MM.1S (cell line): ENCODE measurements around the gene PACS2.

Source experiments
- DNase-seq: peaks from one replicate; pipeline ENCODE4 v3.0.0-alpha.2; 2015
- H2AFZ ChIP-seq: fragments of 300-600 bp; sonication (generic); 2 replicates; pipeline ENCODE4 v1.6.0; 2016; ENCODE audit warnings: antibody characterized with exemption, low read length
- H3F3A ChIP-seq: fragments of 300-600 bp; sonication (generic); 2 replicates; pipeline ENCODE4 v1.6.1; 2016; ENCODE audit warnings: mild to moderate bottlenecking, antibody characterized with exemption, low read length, moderate library complexity, mixed read lengths; ENCODE audit not compliant: insufficient read depth
- H3K27ac ChIP-seq: fragments of 300-600 bp; sonication (generic); 2 replicates; pipeline ENCODE4 v1.5.1; 2016; ENCODE audit warnings: mild to moderate bottlenecking, low read length
- H3K27me3 ChIP-seq: fragments of 300-600 bp; sonication (generic); replicated peaks from 2 replicates; pipeline ENCODE4 v1.6.0; 2016; ENCODE audit warnings: low read length; ENCODE audit not compliant: insufficient read depth
- H3K36me3 ChIP-seq: fragments of 300-600 bp; sonication (generic); replicated peaks from 2 replicates; pipeline ENCODE4 v1.6.1; 2016; ENCODE audit warnings: mild to moderate bottlenecking, low read length, mixed read lengths; ENCODE audit not compliant: insufficient read depth
- H3K4me1 ChIP-seq: fragments of 300-600 bp; sonication (generic); 2 replicates; pipeline ENCODE4 v1.6.1; 2016; ENCODE audit warnings: low read length, mixed read lengths
- H3K4me2 ChIP-seq: fragments of 300-600 bp; sonication (generic); 2 replicates; pipeline ENCODE4 v1.6.0; 2016; ENCODE audit warnings: low read depth, low read length
- H3K4me3 ChIP-seq: fragments of 300-600 bp; sonication (generic); 2 replicates; pipeline ENCODE4 v1.5.1; 2016; ENCODE audit warnings: low read length, mixed read lengths
- H3K79me2 ChIP-seq: fragments of 300-600 bp; sonication (generic); 2 replicates; pipeline ENCODE4 v1.6.1; 2016; ENCODE audit warnings: mixed run types, low read length, mixed read lengths
- H3K9ac ChIP-seq: fragments of 300-600 bp; sonication (generic); 2 replicates; pipeline ENCODE4 v1.6.1; 2016; ENCODE audit warnings: low read length, mixed read lengths
- H3K9me2 ChIP-seq: fragments of 300-600 bp; sonication (generic); replicated peaks from 2 replicates; pipeline ENCODE4 v1.6.1; 2016; ENCODE audit warnings: mild to moderate bottlenecking, low read length, mixed read lengths; ENCODE audit not compliant: insufficient read depth
- H3K9me3 ChIP-seq: fragments of 300-600 bp; sonication (generic); replicated peaks from 2 replicates; pipeline ENCODE4 v1.6.1; 2016; ENCODE audit warnings: mild to moderate bottlenecking, low read length, mixed read lengths; ENCODE audit not compliant: insufficient read depth
- H4K20me1 ChIP-seq: fragments of 300-600 bp; sonication (generic); 2 replicates; pipeline ENCODE4 v1.6.1; 2016; ENCODE audit warnings: mild to moderate bottlenecking, low read length, moderate library complexity, mixed read lengths; ENCODE audit not compliant: insufficient read depth
- EZH2 ChIP-seq: fragments of 300-600 bp; sonication (generic); optimal IDR thresholded peaks from 2 replicates; pipeline ENCODE3; 2017; ENCODE audit warnings: low read depth, mild to moderate bottlenecking, antibody characterized with exemption, low read length, mixed read lengths
- EZH2phosphoT487 ChIP-seq: fragments of 300-600 bp; sonication (generic); IDR thresholded peaks from 2 replicates; pipeline ENCODE4 v1.6.1; 2018; ENCODE audit warnings: antibody characterized with exemption, low read length
- TF ChIP-seq, protein P1 (sequence below): fragments of 300-600 bp; sonication (generic); IDR thresholded peaks from 2 replicates; pipeline ENCODE4 v1.5.1; 2016; ENCODE audit warnings: antibody characterized with exemption, low read length, mixed read lengths

PACS2 gene

GRCh38 chr14:105431256-105431655, 116.7 kb downstream of the PACS2 start:
- Histone ChIP-seq H3K36me3 (no peaks in the 10 kb centered on the region), H3K4me1 (no peaks in the 10 kb centered on the region), H3K79me2 (peaks cover 22% of the 10 kb centered on the region), H3K27ac (no peak overlapping the region), H3K4me3 (no peak overlapping the region), H4K20me1 (no peaks in the 10 kb centered on the region), H3K9me2 (no peaks in the 10 kb centered on the region), H3K9ac (no peak overlapping the region), H3K27me3 (no peaks in the 10 kb centered on the region), H3K4me2 (no peak overlapping the region), H3K9me3 (no peaks in the 10 kb centered on the region), H3F3A (no peaks in the 10 kb centered on the region; the same call in 1 of the 2 replicates), H2AFZ (no peak overlapping the region)
- DNase-seq, result no peak
- TF ChIP-seq EZH2 (no peak), EZH2phosphoT487 (no peak)
- TF ChIP-seq, protein P1, sequence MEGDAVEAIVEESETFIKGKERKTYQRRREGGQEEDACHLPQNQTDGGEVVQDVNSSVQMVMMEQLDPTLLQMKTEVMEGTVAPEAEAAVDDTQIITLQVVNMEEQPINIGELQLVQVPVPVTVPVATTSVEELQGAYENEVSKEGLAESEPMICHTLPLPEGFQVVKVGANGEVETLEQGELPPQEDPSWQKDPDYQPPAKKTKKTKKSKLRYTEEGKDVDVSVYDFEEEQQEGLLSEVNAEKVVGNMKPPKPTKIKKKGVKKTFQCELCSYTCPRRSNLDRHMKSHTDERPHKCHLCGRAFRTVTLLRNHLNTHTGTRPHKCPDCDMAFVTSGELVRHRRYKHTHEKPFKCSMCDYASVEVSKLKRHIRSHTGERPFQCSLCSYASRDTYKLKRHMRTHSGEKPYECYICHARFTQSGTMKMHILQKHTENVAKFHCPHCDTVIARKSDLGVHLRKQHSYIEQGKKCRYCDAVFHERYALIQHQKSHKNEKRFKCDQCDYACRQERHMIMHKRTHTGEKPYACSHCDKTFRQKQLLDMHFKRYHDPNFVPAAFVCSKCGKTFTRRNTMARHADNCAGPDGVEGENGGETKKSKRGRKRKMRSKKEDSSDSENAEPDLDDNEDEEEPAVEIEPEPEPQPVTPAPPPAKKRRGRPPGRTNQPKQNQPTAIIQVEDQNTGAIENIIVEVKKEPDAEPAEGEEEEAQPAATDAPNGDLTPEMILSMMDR, result no peak

DNA sequence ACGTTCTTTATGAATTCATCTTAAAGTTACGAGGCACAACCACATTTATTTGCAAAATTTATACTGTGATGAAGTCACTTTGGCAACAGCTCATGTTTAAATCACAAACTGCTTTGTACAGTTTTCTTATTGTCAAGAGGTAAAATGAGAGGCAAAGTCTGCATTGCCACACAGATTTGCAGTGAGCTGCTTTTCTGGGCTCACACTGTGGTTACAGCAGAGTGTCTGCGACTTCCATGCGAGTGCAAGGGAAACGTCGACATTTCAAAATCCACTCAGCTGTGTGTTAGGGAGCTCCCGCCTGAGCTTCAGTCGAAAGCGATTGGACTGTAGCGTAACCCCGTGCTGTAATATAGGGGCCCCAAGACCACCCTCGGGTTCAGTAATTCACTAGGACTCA, 118.1 kb downstream of the PACS2 start:
- H3K9me2 ChIP-seq, result no peaks in the 10 kb centered on the region
- H3K27me3 ChIP-seq, result no peaks in the 10 kb centered on the region
- H3K79me2 ChIP-seq, result peaks cover 30% of the 10 kb centered on the region
- H2AFZ ChIP-seq, result no peak overlapping the region
- no peak overlapping the region for H3K4me3 ChIP-seq
- H3K4me1 ChIP-seq, result no peaks in the 10 kb centered on the region
- no peaks in the 10 kb centered on the region; the same call in 1 of the 2 replicates for H3F3A ChIP-seq
- no peaks in the 10 kb centered on the region for H3K36me3 ChIP-seq
- H3K9ac ChIP-seq, result no peak overlapping the region
- no peak for DNase-seq
- no peak overlapping the region for H3K27ac ChIP-seq
- H3K9me3 ChIP-seq, result no peaks in the 10 kb centered on the region
- H4K20me1 ChIP-seq, result no peaks in the 10 kb centered on the region
- H3K4me2 ChIP-seq, result no peak overlapping the region
- TF ChIP-seq EZH2, result no peak
- no peak for TF ChIP-seq EZH2phosphoT487
- TF ChIP-seq, protein P1, result no peak

GRCh38 chr14:105433161-105433605, 118.6 kb downstream of the PACS2 start:
- peaks cover 35% of the 10 kb centered on the region for H3K79me2 ChIP-seq
- no peaks in the 10 kb centered on the region for H3K9me2 ChIP-seq
- H2AFZ ChIP-seq, result no peak overlapping the region
- H3K4me3 ChIP-seq, result no peak overlapping the region
- H3K27ac ChIP-seq, result no peak overlapping the region
- H3F3A ChIP-seq, result no peaks in the 10 kb centered on the region; the same call in 1 of the 2 replicates
- no peaks in the 10 kb centered on the region for H3K27me3 ChIP-seq
- H3K4me2 ChIP-seq, result no peak overlapping the region
- no peaks in the 10 kb centered on the region for H3K36me3 ChIP-seq
- H4K20me1 ChIP-seq, result no peaks in the 10 kb centered on the region
- H3K9me3 ChIP-seq, result no peaks in the 10 kb centered on the region
- DNase-seq, result no peak
- TF ChIP-seq, protein P1, result no peak
- TF ChIP-seq EZH2phosphoT487 (no peak), EZH2 (no peak)
- H3K4me1 ChIP-seq, result no peaks in the 10 kb centered on the region
- H3K9ac ChIP-seq, result no peak overlapping the region
